Activated T-cell treated with anti-CD3 and anti-CD28 coated beads, Interleukin-2, amount 50 U/mL, for 48 hours (primary cell): ENCODE measurements around the gene TMPO.
A peak's percentile ranks its signal among the peaks of the same experiment; 100 is the strongest.
"Not testable (repeated sequence)": the region's sequence is repeated elsewhere in the genome, so short reads cannot be mapped to it uniquely, and the experiment has no call there.

Experiments
- DNase-seq, 2 experiments: peaks; one replicate each; pipeline ENCODE4 v3.0.0-alpha.2; 2020

Gene TMPO

DNA sequence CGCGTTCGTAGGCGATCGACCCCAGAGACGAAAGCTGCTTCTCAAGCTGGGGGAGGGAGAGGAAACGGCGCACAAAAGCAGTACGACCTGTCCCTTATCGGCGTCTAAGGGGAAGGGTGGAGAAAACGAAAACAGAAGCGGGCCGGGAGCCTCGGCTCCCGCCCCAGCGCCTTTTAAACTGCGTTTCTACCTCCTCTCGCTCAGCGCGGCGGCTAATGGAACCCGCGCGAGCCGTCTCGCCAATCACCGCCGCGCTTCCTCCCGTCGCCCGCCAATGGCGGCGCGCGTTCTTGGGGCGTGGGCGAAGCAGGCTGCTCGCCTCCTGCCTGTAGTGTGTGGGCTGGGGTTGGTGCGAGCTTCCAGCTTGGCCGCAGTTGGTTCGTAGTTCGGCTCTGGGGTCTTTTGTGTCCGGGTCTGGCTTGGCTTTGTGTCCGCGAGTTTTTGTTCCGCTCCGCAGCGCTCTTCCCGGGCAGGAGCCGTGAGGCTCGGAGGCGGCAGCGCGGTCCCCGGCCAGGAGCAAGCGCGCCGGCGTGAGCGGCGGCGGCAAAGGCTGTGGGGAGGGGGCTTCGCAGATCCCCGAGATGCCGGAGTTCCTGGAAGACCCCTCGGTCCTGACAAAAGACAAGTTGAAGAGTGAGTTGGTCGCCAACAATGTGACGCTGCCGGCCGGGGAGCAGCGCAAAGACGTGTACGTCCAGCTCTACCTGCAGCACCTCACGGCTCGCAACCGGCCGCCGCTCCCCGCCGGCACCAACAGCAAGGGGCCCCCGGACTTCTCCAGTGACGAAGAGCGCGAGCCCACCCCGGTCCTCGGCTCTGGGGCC lies at the start of gene TMPO:
TSS of gene TMPO (plus strand) at position 304 of the 824 bp plus-strand sequence. CDS start at position 582, 278 bp downstream.
- peak; percentile 98 for DNase-seq

DNA sequence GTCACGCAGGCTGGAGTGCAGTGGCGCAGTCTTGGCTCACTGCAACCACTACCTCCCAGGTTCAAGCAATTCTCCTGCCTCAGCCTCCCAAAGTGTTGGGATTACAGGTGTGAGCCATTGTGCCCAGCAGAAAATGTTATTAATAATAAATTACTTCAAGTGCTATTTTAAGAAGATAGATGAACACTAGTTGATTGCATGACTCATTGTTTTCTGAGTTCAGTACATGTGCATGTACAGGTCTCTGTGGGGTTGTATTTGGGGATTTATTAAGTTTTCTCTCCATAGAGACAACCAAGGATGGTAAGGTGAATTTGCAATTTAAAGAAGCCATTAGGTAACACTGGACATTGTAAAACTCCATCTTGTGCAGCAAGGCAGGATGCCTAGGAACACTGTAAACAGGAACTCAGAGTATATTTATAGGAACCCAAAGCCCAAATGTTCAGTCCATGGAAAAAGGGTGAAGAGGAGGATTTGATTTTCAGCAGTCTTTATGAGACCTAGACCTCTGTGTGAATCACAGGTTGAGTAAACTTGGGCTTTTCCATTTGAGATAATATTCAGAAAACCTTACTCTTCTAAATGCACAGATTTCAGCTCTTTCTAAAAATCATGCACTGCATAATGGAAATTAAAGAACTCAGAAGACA lies 49.3 kb upstream of the TMPO start:
- DNase-seq: no peak

DNA sequence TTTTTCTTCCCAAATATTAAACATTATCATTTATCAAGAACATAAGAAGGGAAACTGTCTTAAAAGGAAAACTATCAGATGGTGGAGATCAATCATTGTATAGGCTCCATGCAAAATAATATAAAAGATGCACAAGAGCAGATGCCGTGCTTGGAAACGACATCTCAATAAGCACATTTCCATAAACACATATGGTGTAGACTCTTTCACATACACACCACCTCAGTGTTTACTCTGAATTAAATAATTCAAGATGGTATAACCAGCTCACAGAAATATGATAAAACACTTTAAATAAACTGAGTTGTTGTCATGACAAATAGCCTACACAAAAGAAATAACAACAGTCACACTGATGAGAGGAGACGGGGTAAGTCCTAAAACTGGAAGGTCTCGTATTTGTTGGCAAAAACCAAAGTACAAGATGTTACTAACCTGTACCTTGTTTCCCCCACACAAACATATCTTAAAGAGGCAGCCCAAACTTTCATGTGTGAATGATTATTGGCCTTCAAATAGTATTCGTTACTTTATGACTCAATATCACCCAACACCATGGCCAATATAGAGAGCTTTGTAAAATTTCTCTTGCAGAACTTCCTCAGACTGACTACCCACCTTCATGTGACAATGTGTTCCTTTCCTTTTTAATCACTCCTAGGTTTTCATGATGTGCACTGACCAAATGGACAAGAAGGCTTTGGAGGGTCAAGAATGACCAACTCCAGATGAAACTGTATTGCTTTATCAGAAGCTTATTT lies 48.6 kb upstream of the TMPO start:
- no peak for DNase-seq

- no peak for DNase-seq
These were observed 46.3 kb upstream of the TMPO start for GRCh38 chr12:98469109-98469508.

- DNase-seq: no peak
These were observed 44.8 kb upstream of the TMPO start for GRCh38 chr12:98470469-98471082.

GRCh38 chr12:98471085-98471484 lies 44.3 kb upstream of the TMPO start:
- DNase-seq: no peak

- DNase-seq: no peak
These were observed 39.9 kb upstream of the TMPO start for GRCh38 chr12:98475565-98475908.

DNA sequence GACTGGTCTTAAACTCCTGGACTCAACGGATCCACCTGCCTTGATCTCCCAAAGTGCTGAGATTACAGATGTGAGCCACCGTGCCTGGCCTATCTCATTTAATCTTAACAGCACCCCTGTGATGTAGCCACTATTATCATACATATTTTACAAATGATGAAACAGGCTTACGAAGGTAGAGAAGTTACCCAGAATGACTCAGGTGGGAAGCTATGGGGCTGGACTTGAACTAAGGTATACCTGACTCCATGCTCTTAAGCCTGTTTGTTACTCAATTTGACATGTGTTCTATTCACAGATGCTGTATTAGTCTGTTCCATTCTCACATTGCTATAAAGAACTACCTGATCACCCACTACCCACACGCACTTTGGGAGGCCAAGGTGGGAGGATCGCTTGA lies 36.8 kb upstream of the TMPO start:
- DNase-seq: no peak

- no peak for DNase-seq
These were observed 31.5 kb upstream of the TMPO start for GRCh38 chr12:98483621-98484503.

DNA sequence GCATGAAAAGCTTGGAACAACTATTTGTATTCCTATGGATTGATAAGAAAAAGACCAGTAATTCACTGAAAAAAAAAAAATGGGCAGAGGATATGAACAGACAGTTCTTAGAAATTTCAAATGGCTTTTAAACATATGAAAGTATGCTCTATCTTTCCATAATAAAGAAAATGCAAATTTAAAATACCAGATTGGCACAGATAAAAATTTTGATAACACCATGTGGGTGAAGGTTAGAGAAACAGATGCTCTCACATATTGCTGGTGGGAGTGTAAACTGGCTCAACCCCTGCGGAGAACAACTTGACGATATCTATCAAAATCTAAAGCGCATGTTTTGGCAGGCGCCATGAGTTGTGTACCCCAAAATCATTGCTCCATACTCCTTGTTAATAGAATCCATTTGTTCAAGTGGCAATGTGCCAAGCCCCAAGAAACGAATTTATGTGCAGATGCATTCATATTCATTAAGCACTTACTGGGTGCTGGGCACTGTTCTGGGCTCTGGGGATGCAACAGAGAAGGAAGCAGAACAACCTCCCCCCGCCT lies 29.5 kb upstream of the TMPO start:
- no peak for DNase-seq

GRCh38 chr12:98488416-98488815 lies 27.0 kb upstream of the TMPO start:
- DNase-seq: not testable (repeated sequence)

DNA sequence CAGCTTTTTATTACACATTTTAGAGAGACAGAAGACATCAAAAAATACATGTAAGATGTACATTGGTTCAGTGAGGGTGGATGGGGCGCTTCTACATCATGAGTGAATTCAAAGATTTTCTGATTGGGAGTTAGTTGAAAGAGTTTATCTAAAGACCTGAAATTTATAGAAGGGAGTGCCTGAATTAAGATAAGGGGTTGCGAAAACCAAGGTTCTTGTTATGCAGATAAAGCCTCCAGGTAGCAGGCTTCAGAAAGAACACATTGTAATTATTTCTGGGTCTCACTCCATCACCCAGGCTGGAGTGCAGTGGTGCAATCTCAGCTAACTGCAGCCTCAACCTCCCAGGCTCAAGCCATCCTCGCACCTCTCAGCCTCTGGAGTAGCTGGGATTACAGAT lies 26.2 kb upstream of the TMPO start:
- no peak for DNase-seq

GRCh38 chr12:98490501-98491453 lies 24.6 kb upstream of the TMPO start:
- peak; percentile 89 to 90 for DNase-seq

DNA sequence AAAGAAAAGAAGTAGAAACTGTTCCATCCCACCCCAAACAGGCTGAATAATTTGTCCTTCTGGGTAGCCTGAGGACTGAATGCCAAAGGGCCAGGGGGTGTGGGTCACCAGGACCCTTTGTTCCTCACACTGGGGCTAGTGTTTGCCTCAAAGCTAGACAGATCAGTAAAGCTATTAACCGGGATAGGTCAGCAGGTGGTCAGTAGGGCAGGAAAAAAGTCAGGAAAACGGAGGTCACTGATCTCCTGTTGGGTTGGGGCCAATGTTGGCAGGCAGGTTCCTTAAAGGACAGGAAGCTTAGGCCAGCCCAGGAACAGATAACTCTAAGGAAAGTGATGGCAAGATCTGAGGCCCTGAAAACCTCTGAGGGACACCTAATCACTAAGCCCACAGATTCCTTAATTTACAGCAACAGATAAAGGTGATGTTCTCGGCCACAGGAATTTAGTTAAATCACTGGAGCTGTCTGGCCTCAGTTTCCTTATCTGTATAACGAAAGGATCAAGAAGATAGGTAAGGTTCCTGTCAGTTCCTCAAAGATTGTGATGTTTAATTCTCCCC lies 22.7 kb upstream of the TMPO start:
- no peak for DNase-seq

DNA sequence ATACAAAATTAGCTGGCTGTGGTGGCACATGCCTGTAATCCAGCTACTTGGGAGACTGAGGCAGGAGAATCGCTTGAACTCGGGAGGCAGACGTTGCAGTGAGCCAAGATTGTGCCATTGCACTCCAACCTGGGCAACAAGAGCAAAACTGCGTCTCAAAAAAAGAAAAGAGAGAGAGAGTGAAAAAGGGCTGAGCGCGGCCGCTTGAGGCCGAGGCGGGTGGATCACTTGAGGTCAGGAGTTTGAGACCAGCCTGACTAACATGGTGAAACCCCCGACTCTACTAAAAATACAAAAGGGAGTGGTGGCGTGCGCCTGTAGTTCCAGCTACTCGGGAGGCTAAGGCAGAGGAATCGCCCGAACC lies 14.1 kb upstream of the TMPO start:
- not testable (repeated sequence) for DNase-seq

DNA sequence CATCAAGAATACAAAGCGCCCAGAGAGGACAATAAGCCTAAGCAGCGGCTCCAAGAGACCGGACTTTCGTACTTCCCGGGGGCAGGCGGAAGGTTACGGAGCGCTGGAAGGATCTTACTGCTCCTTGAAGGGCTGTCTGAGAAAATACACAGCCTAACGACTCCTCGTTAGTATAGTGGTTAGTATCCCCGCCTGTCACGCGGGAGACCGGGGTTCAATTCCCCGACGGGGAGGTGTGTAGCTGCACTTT lies 12.1 kb upstream of the TMPO start:
- DNase-seq: peak; percentile 93 to 95

DNA sequence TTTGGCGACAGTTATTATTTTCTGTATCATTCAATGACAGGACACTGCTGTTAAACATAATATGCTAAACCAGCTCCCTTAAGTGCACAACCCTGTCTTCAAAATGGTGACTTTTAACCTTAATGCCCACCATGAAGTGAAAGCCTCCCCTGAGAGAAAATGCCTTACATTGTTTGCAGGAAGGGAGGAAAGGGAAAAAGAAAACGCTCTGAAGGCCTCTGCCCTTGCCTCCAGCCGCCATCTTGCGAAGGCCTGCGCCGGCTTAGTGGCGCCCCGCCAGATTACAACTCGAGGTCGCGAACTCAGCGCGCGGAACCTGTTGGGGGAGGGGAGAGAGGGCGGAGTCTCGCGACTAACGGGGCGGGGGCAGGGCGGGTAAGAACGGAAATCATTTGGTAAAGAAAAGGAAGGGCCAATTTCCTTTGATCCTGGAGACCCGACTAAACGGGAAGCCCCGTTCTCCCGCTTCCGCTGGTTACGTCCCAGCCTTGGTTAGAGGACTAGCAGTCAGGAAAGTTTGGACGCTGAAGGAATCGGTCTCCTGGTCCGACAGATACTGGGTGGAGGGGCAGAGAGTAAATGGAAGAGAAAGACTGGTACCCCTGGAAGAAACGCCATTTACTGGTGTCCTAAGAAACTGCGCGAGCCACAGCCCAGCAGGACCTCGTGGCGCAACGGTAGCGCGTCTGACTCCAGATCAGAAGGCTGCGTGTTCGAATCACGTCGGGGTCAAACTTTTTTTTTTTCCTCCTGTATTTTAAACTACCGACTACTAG lies 11.6 kb upstream of the TMPO start:
- DNase-seq: peak; percentile 97 to 98

DNA sequence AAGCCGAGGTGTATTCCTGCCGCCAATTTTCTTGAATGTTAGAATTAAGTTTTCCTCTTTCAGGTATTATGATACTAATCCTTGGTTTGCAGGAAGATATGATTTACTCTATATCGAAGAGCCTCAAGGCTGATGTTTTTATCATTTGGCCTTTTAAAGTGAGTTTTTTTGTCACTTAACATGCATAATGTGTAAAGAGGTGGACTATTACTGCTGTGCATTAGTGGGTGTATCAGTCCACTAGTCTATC lies 11.1 kb upstream of the TMPO start:
- DNase-seq: no peak

GRCh38 chr12:98509063-98509462 lies 6.3 kb upstream of the TMPO start:
- DNase-seq: peak in 1 of 2 experiments; percentile 10

- peak; percentile 9 to 14 for DNase-seq
These were observed 3.6 kb upstream of the TMPO start for GRCh38 chr12:98511806-98512205.
